AG10803 (cell line): ENCODE data around the gene MKRN1.

ENCODE experiments used
- DNase-seq: peaks from one replicate; pipeline ENCODE4 v3.0.0; 2010; ENCODE audit warnings: low read depth
- H3K4me3 ChIP-seq: 2 replicates; pipeline ENCODE4 v1.5.1; 2011; ENCODE audit warnings: mild to moderate bottlenecking, low read length, control low read depth
- TF ChIP-seq, protein P1 (sequence below): conservative IDR thresholded peaks from 2 replicates; pipeline ENCODE4 v1.5.1; 2011; ENCODE audit warnings: mild to moderate bottlenecking, low read length, control low read depth, inconsistent platforms

Gene MKRN1, protein sequence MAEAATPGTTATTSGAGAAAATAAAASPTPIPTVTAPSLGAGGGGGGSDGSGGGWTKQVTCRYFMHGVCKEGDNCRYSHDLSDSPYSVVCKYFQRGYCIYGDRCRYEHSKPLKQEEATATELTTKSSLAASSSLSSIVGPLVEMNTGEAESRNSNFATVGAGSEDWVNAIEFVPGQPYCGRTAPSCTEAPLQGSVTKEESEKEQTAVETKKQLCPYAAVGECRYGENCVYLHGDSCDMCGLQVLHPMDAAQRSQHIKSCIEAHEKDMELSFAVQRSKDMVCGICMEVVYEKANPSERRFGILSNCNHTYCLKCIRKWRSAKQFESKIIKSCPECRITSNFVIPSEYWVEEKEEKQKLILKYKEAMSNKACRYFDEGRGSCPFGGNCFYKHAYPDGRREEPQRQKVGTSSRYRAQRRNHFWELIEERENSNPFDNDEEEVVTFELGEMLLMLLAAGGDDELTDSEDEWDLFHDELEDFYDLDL

DNA sequence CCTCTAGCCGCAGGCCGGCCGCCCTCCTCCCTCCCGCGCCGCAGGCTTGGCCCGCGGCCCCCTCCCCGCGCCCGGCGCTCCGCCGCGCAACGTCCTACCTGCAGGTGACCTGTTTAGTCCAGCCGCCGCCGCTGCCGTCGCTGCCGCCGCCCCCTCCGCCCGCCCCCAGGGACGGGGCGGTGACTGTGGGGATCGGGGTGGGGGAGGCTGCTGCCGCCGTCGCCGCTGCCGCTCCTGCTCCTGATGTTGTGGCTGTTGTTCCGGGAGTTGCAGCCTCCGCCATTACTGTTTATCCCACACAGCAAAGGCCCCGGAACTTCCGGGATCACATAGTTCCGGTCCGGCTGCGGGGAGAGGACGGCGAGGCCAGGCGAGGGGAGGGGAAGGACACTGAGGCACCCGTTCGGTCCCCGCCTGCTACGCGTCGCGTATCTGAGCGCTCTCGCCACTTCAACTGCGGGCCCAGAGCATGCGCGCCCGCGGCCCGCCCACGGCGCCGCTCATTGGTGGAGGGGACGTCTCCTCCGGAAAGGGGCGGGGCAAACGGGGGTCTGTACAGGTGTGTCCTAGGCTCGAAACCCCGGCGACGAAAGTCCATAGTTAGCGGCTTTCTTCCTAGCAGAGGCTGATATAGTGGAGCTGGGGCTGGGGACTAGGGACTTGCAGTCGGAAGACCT is at the start of gene MKRN1:
MKRN1 (minus strand) TSS at position 444 of the 677 bp plus-strand sequence; CDS start at position 283, 161 bp downstream.
- TF ChIP-seq, protein P1, sequence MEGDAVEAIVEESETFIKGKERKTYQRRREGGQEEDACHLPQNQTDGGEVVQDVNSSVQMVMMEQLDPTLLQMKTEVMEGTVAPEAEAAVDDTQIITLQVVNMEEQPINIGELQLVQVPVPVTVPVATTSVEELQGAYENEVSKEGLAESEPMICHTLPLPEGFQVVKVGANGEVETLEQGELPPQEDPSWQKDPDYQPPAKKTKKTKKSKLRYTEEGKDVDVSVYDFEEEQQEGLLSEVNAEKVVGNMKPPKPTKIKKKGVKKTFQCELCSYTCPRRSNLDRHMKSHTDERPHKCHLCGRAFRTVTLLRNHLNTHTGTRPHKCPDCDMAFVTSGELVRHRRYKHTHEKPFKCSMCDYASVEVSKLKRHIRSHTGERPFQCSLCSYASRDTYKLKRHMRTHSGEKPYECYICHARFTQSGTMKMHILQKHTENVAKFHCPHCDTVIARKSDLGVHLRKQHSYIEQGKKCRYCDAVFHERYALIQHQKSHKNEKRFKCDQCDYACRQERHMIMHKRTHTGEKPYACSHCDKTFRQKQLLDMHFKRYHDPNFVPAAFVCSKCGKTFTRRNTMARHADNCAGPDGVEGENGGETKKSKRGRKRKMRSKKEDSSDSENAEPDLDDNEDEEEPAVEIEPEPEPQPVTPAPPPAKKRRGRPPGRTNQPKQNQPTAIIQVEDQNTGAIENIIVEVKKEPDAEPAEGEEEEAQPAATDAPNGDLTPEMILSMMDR = no peak
- peak; percentile 91 for DNase-seq
- H3K4me3 ChIP-seq = peak within 1 kb of the TSS; percentile 81

DNA sequence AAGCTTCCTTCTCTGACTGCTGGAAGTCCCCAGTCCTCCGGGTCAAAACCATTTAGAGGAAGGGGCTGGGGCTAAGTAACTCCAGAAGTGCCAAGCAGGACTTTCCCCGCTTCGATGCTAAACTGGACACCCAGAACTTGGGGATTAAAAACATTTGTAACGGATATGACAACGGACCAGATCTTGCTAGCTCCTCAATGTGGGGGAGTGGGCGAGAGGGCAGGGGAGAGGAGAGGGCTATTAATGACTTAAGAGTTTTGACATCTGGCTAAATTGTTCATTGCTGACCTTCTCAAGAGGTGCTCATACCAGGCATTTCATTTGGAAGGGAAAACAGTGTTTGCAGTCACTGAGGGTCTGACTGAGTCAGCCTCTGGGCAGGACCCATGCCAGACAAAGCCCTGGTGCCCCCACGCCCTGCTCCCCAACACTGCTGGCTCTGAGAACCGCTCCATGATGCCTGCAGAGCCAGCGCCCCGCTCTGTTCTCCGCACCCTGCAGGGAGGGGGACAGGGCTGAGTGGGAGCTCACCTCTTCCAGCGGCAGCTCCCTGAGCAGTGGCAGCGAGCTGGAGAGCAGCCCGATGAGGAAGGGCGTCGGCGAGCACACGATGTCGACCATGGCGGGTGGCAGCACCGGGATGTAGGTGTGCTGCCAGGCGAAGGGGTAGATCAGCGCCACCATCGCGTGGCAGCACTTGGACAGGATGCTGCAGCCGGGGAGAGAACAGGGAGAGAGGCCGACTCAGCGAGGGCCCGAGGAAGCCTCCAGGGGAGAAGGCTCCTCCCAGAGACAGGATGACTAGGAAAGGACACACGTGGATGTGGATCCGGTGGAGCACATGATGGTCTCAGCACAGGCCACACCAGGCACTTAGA is 47.7 kb upstream of the MKRN1 start:
- DNase-seq = no peak
- TF ChIP-seq, protein P1 = no peak

DNA sequence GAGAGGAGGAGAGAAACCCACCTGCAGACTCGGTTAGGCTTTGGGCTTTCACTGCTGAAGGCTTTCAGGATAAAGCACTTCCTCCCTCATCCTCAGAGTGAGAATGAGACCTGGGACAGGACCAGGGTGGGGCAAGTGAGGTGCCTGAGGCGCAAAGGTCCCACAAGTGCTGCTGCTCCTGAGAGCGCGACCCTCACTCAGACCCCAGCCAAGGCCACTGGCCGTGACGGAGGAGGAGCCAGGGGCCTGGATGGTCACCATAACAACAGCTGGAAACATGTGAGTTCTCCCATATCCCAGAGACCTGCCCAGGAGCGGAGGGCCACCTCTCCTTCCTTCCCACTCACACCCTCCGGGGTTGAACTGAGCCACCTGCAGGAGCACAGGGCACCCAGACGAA is 46.9 kb upstream of the MKRN1 start:
- H3K4me3 ChIP-seq = no peak overlapping the region
- no peak for DNase-seq
- TF ChIP-seq, protein P1 = no peak

More for the DNA sequence above, 47.7 kb upstream of the MKRN1 start:
- H3K4me3 ChIP-seq = no peak overlapping the region

DNA sequence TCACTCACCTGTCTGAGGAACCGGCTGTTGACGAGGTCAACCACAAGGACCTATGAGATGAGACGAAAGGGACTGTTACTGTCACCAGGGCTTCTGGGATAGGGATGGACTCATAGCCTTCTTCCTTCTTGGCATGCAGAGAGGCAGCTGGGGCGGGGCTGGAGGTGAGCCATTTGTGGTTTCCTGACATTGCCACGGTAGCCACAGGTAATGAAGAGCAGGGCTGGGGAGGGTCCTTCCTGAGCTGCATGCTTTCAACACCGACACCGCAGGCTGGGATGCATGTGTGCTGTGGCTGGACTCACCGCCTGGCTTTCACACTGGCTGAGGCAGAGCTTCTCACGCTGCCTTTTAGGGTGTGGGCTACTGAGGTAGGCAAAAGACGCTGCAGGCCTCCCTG is 46.4 kb upstream of the MKRN1 start:
- no peak overlapping the region for H3K4me3 ChIP-seq
- TF ChIP-seq, protein P1 = no peak
- peak; percentile 71 for DNase-seq

DNA sequence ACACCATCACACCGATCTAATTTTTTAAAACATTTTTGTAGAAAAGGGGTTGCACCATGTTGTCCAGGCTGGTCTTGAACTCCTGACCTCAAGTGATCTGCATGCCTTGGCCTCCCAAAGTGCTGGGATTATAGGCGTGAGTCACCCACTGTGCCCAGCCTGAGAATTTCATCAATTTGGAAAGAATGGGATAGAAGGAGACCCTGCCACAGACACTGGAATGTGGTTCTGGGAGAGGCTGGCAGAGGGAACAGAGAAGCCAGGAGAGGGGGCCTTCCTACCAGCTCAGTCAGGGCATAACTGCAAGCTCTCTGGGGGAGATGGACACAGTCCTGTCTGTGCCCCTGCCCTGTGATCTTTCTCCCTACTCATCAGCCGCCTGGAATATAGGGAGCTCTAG is 42.1 kb upstream of the MKRN1 start:
- H3K4me3 ChIP-seq = no peak overlapping the region
- no peak for DNase-seq
- TF ChIP-seq, protein P1 = no peak

DNA sequence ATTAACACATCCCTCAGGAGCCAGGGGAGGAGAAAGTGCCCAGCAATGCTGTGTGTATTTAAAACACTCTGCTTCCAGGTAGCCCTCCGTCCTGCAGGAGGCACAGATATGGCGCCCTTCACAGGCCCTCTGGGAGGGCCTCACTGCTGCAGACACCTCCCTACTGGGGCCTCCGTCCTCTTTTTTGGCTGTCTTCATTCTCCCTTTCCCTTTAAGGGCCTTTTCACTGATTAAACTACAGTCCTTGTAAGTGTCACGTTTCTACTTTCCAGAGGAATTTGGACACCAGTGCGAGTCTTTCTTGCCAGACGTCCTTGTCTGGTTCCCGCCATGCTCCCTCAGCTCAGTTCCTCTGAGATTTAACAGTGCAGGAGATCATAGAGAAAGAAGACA is 39.7 kb upstream of the MKRN1 start:
- H3K4me3 ChIP-seq = no peak overlapping the region
- TF ChIP-seq, protein P1 = no peak
- no peak for DNase-seq
